Omental fat pad (tissue), 4 donors: ENCODE measurements around the gene EIF2AK3. TPM values are rescaled to one million over a fixed set of nuclear protein-coding genes. Genes with fewer than 3 reads are reported as not detected.
"Not testable (repeated sequence)": the region's sequence is repeated elsewhere in the genome, so short reads cannot be mapped to it uniquely, and the experiment has no call there.

ENCODE experiments used
- ATAC-seq: fragments of 150-250 bp; one replicate; pipeline ENCODE4 v1.9.1; 2016; ENCODE audit warnings: mild to moderate bottlenecking, moderate library complexity; ENCODE audit not compliant: low FRiP score
- DNase-seq: peaks from one replicate; pipeline ENCODE4 v3.0.0-alpha.2; 2019; ENCODE audit warnings: low spot score
- total RNA-seq, 4 donors: library from RNA; depleted of rRNA; stranded (reverse); fragments of >200 nt; gene quantifications; one replicate each; pipeline ENCODE4 v1.1.0, GENCODE V29; 2016
- TF ChIP-seq, protein P1 (sequence below), 3 donors: fragments of 450-650 bp; IDR thresholded peaks; one replicate each; pipeline ENCODE4 v1.5.1; 2016 to 2017; ENCODE audit warnings: antibody characterized with exemption in 3 of 3, mild to moderate bottlenecking in 3 of 3, moderate library complexity in 2 of 3

Gene EIF2AK3
- total RNA-seq, 4 donors from 2014 or later = 15.9 to 41.6 (median 21.5) TPM

- DNase-seq (no peak), ATAC-seq (peak; percentile 11)
- TF ChIP-seq, protein P1, sequence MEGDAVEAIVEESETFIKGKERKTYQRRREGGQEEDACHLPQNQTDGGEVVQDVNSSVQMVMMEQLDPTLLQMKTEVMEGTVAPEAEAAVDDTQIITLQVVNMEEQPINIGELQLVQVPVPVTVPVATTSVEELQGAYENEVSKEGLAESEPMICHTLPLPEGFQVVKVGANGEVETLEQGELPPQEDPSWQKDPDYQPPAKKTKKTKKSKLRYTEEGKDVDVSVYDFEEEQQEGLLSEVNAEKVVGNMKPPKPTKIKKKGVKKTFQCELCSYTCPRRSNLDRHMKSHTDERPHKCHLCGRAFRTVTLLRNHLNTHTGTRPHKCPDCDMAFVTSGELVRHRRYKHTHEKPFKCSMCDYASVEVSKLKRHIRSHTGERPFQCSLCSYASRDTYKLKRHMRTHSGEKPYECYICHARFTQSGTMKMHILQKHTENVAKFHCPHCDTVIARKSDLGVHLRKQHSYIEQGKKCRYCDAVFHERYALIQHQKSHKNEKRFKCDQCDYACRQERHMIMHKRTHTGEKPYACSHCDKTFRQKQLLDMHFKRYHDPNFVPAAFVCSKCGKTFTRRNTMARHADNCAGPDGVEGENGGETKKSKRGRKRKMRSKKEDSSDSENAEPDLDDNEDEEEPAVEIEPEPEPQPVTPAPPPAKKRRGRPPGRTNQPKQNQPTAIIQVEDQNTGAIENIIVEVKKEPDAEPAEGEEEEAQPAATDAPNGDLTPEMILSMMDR (IDR thresholded peaks at IDR 0.05) = no peak
Observed at GRCh38 chr2:88626171-88627054, 851 bp downstream of the EIF2AK3 start.

DNA sequence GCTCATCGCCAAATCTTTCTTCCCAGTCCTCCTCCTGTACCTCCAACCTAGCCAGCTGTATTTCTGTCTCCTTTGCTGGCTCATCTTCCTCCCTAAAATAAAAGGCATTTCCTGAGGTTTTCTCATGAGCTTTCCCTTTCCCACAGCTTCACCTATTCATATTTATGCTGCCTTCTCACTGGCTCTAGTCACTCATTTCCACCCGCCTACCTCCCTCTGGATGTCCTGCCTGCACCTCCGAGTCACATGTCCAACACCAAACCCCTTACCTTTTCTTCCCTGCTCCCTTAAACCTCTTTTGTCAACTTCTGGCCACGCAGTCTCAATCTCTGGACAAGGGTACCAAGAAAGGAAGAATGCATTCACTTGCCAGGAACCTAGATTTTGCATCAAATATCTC lies 2.8 kb downstream of the EIF2AK3 start:
- DNase-seq = no peak
- ATAC-seq = no peak
- TF ChIP-seq, protein P1 (IDR thresholded peaks at IDR 0.05) = no peak

DNA sequence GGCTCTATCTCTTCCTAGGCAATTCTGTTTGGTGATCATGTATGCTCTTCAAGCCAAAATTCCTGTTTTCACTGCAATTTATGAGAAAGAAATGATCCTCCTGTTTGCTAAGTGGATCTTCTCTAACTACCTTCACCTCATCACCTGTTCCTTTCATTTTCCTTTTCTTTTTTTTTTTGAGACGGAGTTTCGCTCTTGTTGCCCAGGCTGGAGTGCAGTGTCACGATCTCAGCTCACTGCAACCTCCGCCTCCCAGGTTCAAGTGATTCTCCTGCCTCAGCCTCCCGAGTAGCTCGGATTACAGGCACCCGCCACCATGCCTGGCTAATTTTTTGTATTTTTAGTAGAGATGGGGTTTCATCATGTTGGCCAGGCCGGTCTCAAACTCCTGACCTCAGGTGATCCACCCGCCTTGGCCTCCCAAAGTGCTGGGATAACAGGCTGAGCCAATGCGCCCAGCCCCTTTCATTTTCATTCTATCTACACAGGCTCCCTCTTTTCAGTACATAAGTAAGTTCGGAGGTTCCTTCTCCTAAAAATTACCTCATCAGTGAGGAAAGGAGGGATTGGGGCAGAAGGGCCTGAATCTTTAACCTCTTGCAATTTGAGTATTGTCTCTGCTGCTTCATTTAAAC lies 3.3 kb downstream of the EIF2AK3 start:
- ATAC-seq, DNase-seq: not testable (repeated sequence)

- TF ChIP-seq, protein P1 (IDR thresholded peaks at IDR 0.05) = no peak
- no peak for ATAC-seq
- no peak for DNase-seq
Observed at GRCh38 chr2:88622307-88622706, 5.0 kb downstream of the EIF2AK3 start.

- no peak for DNase-seq
- TF ChIP-seq, protein P1 (IDR thresholded peaks at IDR 0.05) = no peak
- ATAC-seq = no peak
Observed at GRCh38 chr2:88621432-88621831, 5.8 kb downstream of the EIF2AK3 start.

DNA sequence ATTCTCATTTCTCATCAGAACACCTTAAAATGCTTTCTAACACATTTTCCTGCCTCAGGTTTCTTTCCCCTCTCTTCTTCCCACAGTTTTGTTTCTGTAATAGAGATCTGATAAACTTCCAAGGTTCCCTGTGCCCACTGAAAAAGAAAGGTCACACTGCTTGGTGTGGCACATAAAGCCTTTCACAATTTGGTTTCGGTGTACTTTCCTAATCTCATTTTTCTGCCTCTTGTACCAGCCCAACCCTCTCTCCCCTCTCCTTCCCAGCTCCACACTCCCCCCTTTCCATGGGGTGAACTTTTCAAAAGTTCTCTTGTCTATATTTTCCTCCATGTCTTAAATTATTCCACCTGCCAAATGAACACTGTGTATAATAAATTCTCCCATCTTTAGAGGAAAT lies 7.2 kb downstream of the EIF2AK3 start:
- no peak for DNase-seq
- ATAC-seq = no peak
- TF ChIP-seq, protein P1 (IDR thresholded peaks at IDR 0.05) = no peak

GRCh38 chr2:88615822-88616221 lies 11.4 kb downstream of the EIF2AK3 start:
- ATAC-seq = no peak
- TF ChIP-seq, protein P1 (IDR thresholded peaks at IDR 0.05) = no peak
- DNase-seq = no peak
